HL-60 (cell line): ENCODE data around the gene CNTNAP2.

Source experiments
- CTCF ChIP-seq: IDR thresholded peaks from one replicate; pipeline ENCODE4 v1.5.1; 2011; ENCODE audit warnings: low read length, control low read depth, inconsistent platforms; ENCODE audit not compliant: insufficient read depth
- GABPA ChIP-seq: IDR thresholded peaks from 2 replicates; pipeline ENCODE4 v1.6.1; 2012; ENCODE audit warnings: low read depth
- POLR2AphosphoS5 ChIP-seq: IDR thresholded peaks from 2 replicates; pipeline ENCODE4 v1.6.1; 2012; ENCODE audit warnings: low read depth

GRCh38 chr7:147586526-147586925 is 1469.9 kb downstream of the CNTNAP2 start:
- TF ChIP-seq CTCF (no peak), GABPA (no peak), POLR2AphosphoS5 (no peak)
